K562 (cell line): ENCODE measurements around the gene THSD8. TPM values are rescaled to one million over a fixed set of nuclear protein-coding genes. Genes with fewer than 3 reads are reported as not detected.
A peak's percentile ranks its signal among the peaks of the same experiment; 100 is the strongest.

Experiments
- ARID3B ChIP-seq: fragments of 250-450 bp; sonication (Bioruptor Pico); IDR thresholded peaks from 2 replicates; pipeline ENCODE4 v1.4.0; 2020; ENCODE audit warnings: borderline replicate concordance
- CUX1 ChIP-seq: fragments of 200-800 bp; sonication (Bioruptor generic); IDR thresholded peaks from 2 replicates; pipeline ENCODE4 v1.6.1; 2016; ENCODE audit warnings: missing genetic modification characterization, missing compliant biosample characterization
- HLTF ChIP-seq: fragments of 450-650 bp; IDR thresholded peaks from 2 replicates; pipeline ENCODE4 v1.6.1; 2016
- KDM1A ChIP-seq, 2 experiments: fragments of 450-650 bp; IDR thresholded peaks; 2 replicates each; pipeline ENCODE4 v1.6.1; 2016; ENCODE audit warnings: mild to moderate bottlenecking in 2 of 2
- MXI1 ChIP-seq: IDR thresholded peaks from 2 replicates; pipeline ENCODE4 v1.6.1; 2011; ENCODE audit warnings: low read depth, mild to moderate bottlenecking, improper control_type of control experiment, low read length
- PHB2 ChIP-seq: fragments of 450-650 bp; IDR thresholded peaks from 2 replicates; pipeline ENCODE4 v1.6.1; 2017; ENCODE audit warnings: low read depth
- RUNX1 ChIP-seq: sonication (generic); IDR thresholded peaks from 2 replicates; pipeline ENCODE4 v1.6.1; 2016; ENCODE audit warnings: antibody characterized with exemption, low read depth
- SMAD1 ChIP-seq: fragments of 150-350 bp; IDR thresholded peaks from 2 replicates; pipeline ENCODE4 v1.6.1; 2014; ENCODE audit warnings: low read length, low read depth; ENCODE audit not compliant: partially characterized antibody
- TAF1 ChIP-seq: IDR thresholded peaks from 2 replicates; pipeline ENCODE4 v1.6.1; 2011; ENCODE audit warnings: mild to moderate bottlenecking, low read length, moderate library complexity; ENCODE audit not compliant: insufficient read depth, control insufficient read depth, severe bottlenecking; ENCODE audit errors: extremely low read depth
- ZBTB40 ChIP-seq, 2 experiments: fragments of 450-650 bp in 1 of 2; sonication (generic) in 1 of 2; formaldehyde crosslinking in 1 of 2; IDR thresholded peaks; 2 replicates each; pipeline versions ENCODE4 v1.7.1 to v1.9.0; 2016 to 2022; ENCODE audit warnings: inconsistent platforms in 1 of 2, mild to moderate bottlenecking in 1 of 2, missing genetic modification reagents in 1 of 2
- ZNF24 ChIP-seq: fragments of 450-650 bp; IDR thresholded peaks from 2 replicates; pipeline ENCODE4 v1.6.1; 2016
- polyA plus RNA-seq, 8 experiments: library from polyadenylated mRNA; depleted of rRNA in 4 of 8; stranded (reverse) in 5 of 8; unstranded in 3 of 8; fragments of >200 nt; fragmentation: Nextera tagmentation in 2 of 8; fragmentation: Illumina TruSeq in 1 of 8; extraction: Ambion mirVana in 2 of 8; extraction: Trizol in 1 of 8; gene quantifications; 2 replicates each; pipeline versions ENCODE4 v1.2.1 to v1.2.3, GENCODE V29; 2011 to 2014; ENCODE audit warnings: inconsistent platforms in 1 of 8, missing spikeins in 1 of 8
- total RNA-seq, 7 experiments: library from RNA; depleted of rRNA in 6 of 7; stranded (reverse); fragments of >200 nt in 6 of 7; fragmentation: Illumina TruSeq in 2 of 7; extraction: Trizol in 2 of 7; gene quantifications; 2 replicates each; pipeline versions ENCODE4 v1.2.1 to v1.2.3, GENCODE V29; 2011 to 2021; ENCODE audit warnings: low replicate concordance in 1 of 7

Gene THSD8
- total and polyA plus RNA-seq, 9 of the 15 experiments (the other 6 are each of a cell fraction or from before 2014, with no cell fraction given): 8.4 to 42.4 (median 19.9) TPM; not detected in 2

GRCh38 chr19:12784871-12785430, 16.9 kb upstream of the THSD8 start (continued):
- TF ChIP-seq ZBTB40 (IDR thresholded peaks at IDR 0.05) (0 out of 2 replicates have a peak, but pooled peaks have one; percentile 20), ZBTB40 (CRISPR knock-in tag; IDR thresholded peaks at IDR 0.05) (no peak), ARID3B (CRISPR knock-in tag) (no peak), HLTF (peak; percentile 75; the same call in 1 of the 2 replicates), SMAD1 (no peak), KDM1A (IDR thresholded peaks at IDR 0.05) (peak in 1 of 2 experiments; percentile 43; a peak in 2 of 4 replicates), CUX1 (CRISPR knock-in tag) (no peak), ZNF24 (no peak), TAF1 (no peak), MXI1 (0 out of 2 replicates have a peak, but pooled peaks have one; percentile 17), RUNX1 (peak; percentile 44; the same call in 1 of the 2 replicates), PHB2 (0 out of 2 replicates have a peak, but pooled peaks have one; percentile 8)
